SU-DHL-6 (cell line): Measurements from ENCODE around the gene LGALS9.

Source experiments
- H2AFZ ChIP-seq: fragments of 200-600 bp; sonication (generic); 2 replicates; pipeline ENCODE4 v1.6.1; 2014; ENCODE audit warnings: low read depth, mild to moderate bottlenecking, moderate library complexity, mixed read lengths, antibody characterized with exemption, low read length; ENCODE audit not compliant: severe bottlenecking
- H3F3A ChIP-seq: fragments of 200-600 bp; shearing (Covaris generic); 2 replicates; pipeline ENCODE4 v1.6.0; 2016; ENCODE audit warnings: antibody characterized with exemption, mild to moderate bottlenecking; ENCODE audit not compliant: insufficient read depth
- H3K27ac ChIP-seq: fragments of 200-600 bp; sonication (generic); 2 replicates; pipeline ENCODE4 v1.5.1; 2016; ENCODE audit warnings: low read depth, mild to moderate bottlenecking, low read length, moderate library complexity, mixed read lengths
- H3K27me3 ChIP-seq: fragments of 200-600 bp; sonication (generic), shearing (Covaris generic); 2 replicates; pipeline ENCODE4 v1.6.0; 2014; ENCODE audit warnings: mild to moderate bottlenecking, low read length
- H3K36me3 ChIP-seq: fragments of 200-600 bp; sonication (generic); 2 replicates; pipeline ENCODE4 v1.6.1; 2014; ENCODE audit warnings: mild to moderate bottlenecking, low read length, mixed read lengths
- H3K4me2 ChIP-seq: fragments of 300-600, 200-600 bp; shearing (Covaris generic), sonication (generic); 2 replicates; pipeline ENCODE4 v1.6.0; 2014; ENCODE audit warnings: low read length, low read depth, mild to moderate bottlenecking; ENCODE audit not compliant: poor library complexity, severe bottlenecking
- H3K4me3 ChIP-seq: fragments of 200-600 bp; sonication (generic); 2 replicates; pipeline ENCODE4 v1.5.1; 2014; ENCODE audit warnings: antibody characterized with exemption, low read length, mild to moderate bottlenecking, mixed read lengths; ENCODE audit not compliant: insufficient read depth, poor library complexity, severe bottlenecking
- H3K79me2 ChIP-seq: fragments of 200-600 bp; sonication (generic); 2 replicates; pipeline ENCODE4 v1.6.1; 2014; ENCODE audit warnings: mild to moderate bottlenecking, low read length, moderate library complexity; ENCODE audit not compliant: insufficient read depth
- H3K9ac ChIP-seq: fragments of 200-600 bp; sonication (generic); 2 replicates; pipeline ENCODE4 v1.7.0; 2014; ENCODE audit warnings: mild to moderate bottlenecking, low read length
- H3K9me2 ChIP-seq: fragments of 200-600 bp; sonication (generic); replicated peaks from 2 replicates; pipeline ENCODE4 v1.6.1; 2014; ENCODE audit warnings: low read length; ENCODE audit not compliant: insufficient read depth
- H3K9me3 ChIP-seq: fragments of 200-600 bp; sonication (generic); 2 replicates; pipeline ENCODE4 v1.6.1; 2014; ENCODE audit warnings: low read length, mixed read lengths; ENCODE audit not compliant: insufficient read depth
- H4K20me1 ChIP-seq: fragments of 200-600 bp; sonication (generic); 2 replicates; pipeline ENCODE4 v1.6.1; 2014; ENCODE audit warnings: low read depth, mild to moderate bottlenecking, antibody characterized with exemption, low read length, moderate library complexity, mixed read lengths
- CTCF ChIP-seq: fragments of 200-600 bp; sonication (generic); IDR thresholded peaks from one replicate; pipeline ENCODE4 v1.5.1; 2017; ENCODE audit warnings: antibody characterized with exemption, mild to moderate bottlenecking, low read length, moderate library complexity; ENCODE audit not compliant: insufficient read depth, poor library complexity, severe bottlenecking
- EZH2phosphoT487 ChIP-seq: fragments of 200-600 bp; sonication (generic), shearing (Covaris generic); conservative IDR thresholded peaks from 2 replicates; pipeline ENCODE4 v1.6.1; 2018; ENCODE audit warnings: mild to moderate bottlenecking, antibody characterized with exemption, low read length, moderate library complexity, mixed read lengths

Gene LGALS9

DNA sequence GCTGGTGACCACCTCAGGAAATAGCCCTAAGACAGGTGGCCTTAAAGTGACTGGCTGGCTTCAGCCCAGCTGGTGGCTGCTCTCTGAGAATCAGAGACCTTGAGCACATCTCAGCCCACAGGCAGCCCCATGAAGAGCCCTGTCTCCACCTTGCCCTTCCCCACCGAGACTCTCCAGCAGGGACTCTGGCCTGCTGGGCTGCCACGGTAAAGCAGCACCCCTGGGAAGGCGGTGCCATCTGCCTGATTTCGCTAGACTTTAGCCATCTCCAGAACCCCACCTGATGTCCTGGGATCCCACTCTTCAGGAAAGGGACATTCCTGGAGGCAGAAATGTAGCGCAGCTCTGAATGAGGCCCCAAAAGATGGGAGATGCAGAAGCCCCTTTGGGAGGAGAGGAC is 45.2 kb upstream of the LGALS9 start:
- Histone ChIP-seq H3K27ac (no peak overlapping the region), H3K9ac (no peak overlapping the region), H3F3A (no peaks in the 10 kb centered on the region), H3K4me2 (no peak overlapping the region), H4K20me1 (no peaks in the 10 kb centered on the region), H3K4me3 (no peak overlapping the region), H2AFZ (no peak overlapping the region), H3K9me2 (no peaks in the 10 kb centered on the region), H3K9me3 (no peaks in the 10 kb centered on the region), H3K27me3 (no peaks in the 10 kb centered on the region), H3K79me2 (no peaks in the 10 kb centered on the region), H3K36me3 (no peaks in the 10 kb centered on the region)
- TF ChIP-seq EZH2phosphoT487, result no peak
- TF ChIP-seq CTCF, result no peak

- no peaks in the 10 kb centered on the region for H4K20me1 ChIP-seq
- H3F3A ChIP-seq, result no peaks in the 10 kb centered on the region
- H3K4me3 ChIP-seq, result no peak overlapping the region
- H3K36me3 ChIP-seq, result no peaks in the 10 kb centered on the region
- H3K79me2 ChIP-seq, result no peaks in the 10 kb centered on the region
- H3K9me2 ChIP-seq, result no peaks in the 10 kb centered on the region
- no peaks in the 10 kb centered on the region for H3K27me3 ChIP-seq
- TF ChIP-seq CTCF (no peak), EZH2phosphoT487 (no peak)
- no peak overlapping the region for H2AFZ ChIP-seq
- H3K4me2 ChIP-seq, result no peak overlapping the region
- no peak overlapping the region for H3K9ac ChIP-seq
- no peaks in the 10 kb centered on the region for H3K9me3 ChIP-seq
- no peak overlapping the region for H3K27ac ChIP-seq
These were observed 44.7 kb upstream of the LGALS9 start for GRCh38 chr17:27586203-27586721.

DNA sequence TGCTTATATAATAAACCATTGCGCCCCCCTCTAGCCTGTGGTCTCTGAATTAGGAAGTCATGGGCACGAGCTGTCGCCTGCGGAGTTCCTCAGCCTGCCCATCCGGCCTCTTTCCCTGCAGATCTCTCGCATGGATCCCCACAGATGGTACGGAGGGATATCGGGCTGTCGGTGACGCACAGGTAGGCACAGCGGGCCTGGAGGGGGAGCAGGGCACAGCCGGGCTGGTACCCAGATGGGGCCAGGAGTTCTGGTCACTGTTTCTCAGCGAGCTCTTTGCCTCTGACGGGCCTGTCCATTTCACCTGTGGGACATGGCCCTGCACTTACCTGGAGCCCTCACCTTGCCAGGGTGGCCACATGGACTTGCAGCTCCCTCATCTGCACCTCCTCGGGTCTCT is 42.6 kb upstream of the LGALS9 start:
- no peak overlapping the region for H3K4me2 ChIP-seq
- H2AFZ ChIP-seq, result no peak overlapping the region
- no peaks in the 10 kb centered on the region for H3K36me3 ChIP-seq
- H3K27me3 ChIP-seq, result no peaks in the 10 kb centered on the region
- H3K9ac ChIP-seq, result no peak overlapping the region
- H3K27ac ChIP-seq, result no peak overlapping the region
- H3K4me3 ChIP-seq, result no peak overlapping the region
- H3F3A ChIP-seq, result no peaks in the 10 kb centered on the region
- H3K79me2 ChIP-seq, result no peaks in the 10 kb centered on the region
- H4K20me1 ChIP-seq, result no peaks in the 10 kb centered on the region
- no peak for TF ChIP-seq CTCF
- TF ChIP-seq EZH2phosphoT487, result no peak
- H3K9me3 ChIP-seq, result no peaks in the 10 kb centered on the region
- H3K9me2 ChIP-seq, result no peaks in the 10 kb centered on the region
